GM19351 (cell line): ENCODE results near the gene SMAD1.
"Not testable (repeated sequence)": the region's sequence is repeated elsewhere in the genome, so short reads cannot be mapped to it uniquely, and the experiment has no call there.

ENCODE experiments used
- ATAC-seq: cut with Tn5 transposase; IDR thresholded peaks from one replicate; pipeline ENCODE4 v1.9.1; 2021; ENCODE audit warnings: mild to moderate bottlenecking, moderate library complexity; ENCODE audit not compliant: unreplicated experiment

The SMAD1 gene

DNA sequence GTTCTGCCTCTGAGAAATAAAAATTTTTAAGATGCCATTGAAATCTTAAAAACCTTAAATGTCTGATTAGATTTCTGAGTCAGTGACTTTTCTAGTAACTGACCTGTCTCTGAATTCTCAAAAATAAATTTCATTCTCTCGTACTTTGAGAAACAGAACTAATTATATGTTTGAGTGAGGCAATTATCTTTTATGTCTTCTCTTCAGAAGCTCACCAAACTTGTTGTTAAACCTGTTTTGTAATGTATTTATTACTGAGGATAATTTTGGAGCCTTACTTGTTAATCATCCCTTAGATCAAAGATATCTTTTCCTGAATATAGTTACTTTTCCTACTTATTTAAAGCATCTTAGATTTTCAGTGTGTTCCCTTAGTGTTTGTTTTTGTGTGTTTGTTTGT is 73.0 kb downstream of the SMAD1 start:
- ATAC-seq = no peak

DNA sequence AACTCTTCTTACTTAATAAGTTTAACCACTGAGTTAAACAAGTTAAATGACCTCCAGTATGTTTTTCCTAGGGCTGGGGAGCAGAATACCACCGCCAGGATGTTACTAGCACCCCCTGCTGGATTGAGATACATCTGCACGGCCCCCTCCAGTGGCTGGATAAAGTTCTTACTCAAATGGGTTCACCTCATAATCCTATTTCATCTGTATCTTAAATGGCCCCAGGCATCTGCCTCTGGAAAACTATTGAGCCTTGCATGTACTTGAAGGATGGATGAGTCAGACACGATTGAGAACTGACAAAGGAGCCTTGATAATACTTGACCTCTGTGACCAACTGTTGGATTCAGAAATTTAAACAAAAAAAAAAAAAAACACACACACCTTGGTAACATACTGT is 76.1 kb downstream of the SMAD1 start:
- peak; percentile 92 for ATAC-seq

DNA sequence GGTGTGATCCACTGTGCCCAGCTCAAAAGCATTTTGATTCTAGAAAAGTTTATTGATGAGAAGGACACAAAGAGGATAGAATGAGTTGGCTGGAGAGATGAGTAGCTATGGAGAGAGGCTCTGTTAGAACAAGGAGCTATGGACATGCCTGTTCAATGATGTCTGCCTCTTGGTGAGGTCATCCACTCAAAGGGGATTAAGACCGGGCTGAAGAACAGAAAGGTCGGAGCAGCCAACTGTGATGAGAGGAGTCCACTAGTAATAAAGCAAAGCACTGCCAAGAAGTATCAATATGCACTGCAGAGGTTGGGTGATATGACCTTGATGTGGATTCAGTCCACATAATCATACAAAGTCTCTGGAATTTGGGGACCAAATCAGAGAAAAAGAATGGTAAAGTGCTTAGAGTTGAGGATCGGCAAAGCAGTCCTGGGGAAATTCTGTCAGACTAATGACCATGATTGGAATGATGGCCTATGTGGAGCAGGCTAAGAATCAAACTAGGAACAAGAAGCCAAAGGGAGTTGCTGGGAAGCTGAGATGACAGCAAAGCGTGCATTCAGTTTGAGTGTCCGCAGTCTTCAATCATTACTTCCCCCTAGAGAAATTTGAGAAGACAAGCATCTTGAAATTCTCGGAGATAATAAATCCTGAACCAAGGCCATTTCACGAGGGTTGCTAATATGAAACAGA is 81.8 kb downstream of the SMAD1 start:
- no peak for ATAC-seq

DNA sequence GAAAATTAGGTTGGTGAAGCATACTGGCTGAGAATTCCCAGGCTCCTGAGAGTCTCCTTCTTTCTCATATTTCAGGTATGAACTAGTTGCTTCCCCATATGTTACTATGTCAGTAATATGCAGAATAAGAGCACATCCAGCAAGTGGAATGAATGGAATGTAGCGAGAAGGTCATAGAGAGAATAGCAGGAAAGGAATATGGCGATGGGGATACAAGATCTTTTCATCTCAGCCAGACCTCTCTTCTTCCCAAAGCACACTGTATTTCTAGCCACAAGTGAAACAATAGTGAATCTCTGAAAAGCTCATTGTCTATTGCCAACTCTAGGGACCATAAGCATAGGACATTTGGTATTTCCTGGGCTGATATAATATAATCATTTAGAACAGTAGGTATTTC is 82.9 kb downstream of the SMAD1 start:
- no peak for ATAC-seq

DNA sequence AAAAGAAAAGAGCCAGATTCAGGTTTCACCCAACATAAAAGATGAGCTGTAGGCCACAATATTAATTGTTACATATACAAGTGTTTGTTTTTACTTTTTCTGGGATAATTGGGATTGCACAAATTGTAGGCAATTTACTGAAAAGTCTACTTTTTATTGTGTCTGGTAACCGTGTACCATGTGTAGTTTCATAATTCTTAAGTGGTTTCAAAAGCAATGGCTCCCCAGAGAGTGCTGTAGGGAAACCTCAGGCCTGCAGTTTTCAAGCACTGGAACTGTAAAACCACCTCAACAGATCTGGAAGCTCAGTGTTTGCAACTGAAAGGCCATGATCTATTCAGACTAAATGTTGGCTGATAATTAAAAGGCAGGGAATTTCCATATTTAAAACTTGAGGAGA is 83.7 kb downstream of the SMAD1 start:
- no peak for ATAC-seq

DNA sequence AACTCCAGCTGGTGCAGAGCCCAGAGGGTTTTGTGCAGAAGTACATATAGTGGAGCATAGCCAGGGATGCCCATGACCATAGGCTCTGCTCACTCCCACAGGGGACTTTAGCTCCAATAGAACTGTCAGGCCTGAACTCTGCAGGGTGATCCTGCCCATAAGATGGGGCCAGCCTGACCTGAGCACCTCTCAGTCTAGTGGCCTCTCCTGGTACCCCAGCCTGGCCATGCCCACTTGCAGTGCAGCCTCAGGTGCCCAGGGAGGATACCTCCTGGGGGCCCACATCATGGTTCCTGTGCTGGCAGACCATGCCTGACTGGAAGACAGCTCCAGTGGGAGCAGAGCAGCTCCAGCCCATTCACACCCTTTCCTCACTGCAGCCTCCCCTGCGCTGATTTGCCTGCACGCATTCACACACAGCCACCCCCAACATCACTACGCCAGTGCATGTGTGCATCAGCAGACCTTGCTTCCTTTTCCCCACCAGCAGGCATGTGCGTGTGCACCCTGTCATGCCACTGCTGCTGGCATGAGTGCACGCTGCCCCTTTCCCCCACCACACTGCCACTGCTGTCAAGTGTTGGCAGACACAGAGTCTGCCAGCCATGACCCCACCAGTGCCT is 84.5 kb downstream of the SMAD1 start:
- ATAC-seq = no peak

DNA sequence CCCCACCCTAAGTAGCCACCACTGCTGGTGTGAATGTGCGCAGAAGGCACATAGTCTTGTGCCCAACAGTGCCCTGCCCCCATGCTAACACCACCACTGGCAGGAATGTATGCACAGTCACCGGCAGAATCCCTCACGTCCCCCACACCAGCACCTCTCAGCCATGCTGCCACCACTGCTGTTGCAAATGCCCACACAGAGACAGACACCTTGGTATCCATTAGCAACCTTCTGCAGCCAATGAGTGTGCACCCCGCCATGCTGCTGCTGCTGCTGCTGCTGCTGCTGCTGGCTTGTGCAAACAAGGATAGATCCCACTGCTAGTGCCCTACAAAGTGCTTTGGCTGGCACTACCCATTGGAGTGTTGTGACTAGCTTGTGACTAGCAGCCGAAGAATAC is 85.1 kb downstream of the SMAD1 start:
- ATAC-seq = no peak

DNA sequence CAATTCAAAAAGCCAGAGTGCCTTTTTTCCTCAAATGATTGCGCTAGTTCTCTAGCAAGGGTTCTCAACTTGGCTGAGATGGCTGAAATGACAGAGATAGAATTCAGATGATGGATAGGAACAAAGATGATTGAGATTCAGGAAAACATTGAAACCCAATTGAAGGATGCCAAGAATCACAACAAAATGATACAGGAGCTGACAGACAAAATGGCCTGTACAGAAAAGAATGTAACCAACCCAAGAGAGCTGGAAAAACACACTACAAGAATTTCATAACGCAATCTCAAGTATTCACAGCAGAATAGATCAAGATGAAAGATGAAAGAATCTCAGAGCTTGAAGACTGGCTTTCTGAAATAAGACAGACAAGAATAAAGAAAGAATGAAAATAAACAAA is 85.9 kb downstream of the SMAD1 start:
- ATAC-seq = no peak

DNA sequence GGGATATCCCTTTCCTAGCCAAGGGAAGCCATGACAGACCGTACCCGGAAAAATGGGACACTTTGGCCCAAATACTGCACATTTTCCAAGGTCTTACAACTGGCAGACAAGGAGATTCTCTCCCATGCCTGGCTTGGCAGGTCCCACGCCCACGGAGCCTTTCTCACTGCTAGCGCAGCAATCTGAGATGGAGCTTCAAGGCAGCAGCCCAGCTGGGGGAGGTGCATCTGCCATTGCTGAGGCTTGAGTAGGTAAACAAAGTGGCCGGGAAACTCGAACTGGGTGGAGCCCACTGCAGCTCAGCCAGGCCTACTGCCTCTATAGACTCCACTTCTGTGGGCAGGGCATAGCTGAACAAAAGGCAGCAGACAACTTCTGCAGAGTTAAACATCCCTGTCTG is 92.9 kb downstream of the SMAD1 start:
- not testable (repeated sequence) for ATAC-seq

DNA sequence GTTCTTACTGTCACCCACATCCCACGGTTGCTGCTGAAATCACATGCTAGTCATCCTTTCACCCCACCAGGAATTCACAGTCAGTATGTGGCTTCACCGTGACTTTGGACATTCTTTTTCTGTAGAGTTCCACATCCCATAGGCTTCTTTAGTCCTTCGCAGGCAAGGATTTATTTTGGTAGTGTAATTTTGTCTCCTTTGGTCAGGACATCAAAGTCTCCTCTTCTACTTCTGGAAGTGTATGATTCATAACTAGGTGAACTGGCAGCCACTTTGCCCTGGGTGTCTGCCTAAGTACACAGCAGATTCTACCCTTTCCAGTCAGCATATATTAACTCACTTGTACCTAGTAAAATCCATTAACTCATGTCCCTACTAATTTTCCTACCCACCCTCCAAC is 99.3 kb downstream of the SMAD1 start:
- no peak for ATAC-seq

DNA sequence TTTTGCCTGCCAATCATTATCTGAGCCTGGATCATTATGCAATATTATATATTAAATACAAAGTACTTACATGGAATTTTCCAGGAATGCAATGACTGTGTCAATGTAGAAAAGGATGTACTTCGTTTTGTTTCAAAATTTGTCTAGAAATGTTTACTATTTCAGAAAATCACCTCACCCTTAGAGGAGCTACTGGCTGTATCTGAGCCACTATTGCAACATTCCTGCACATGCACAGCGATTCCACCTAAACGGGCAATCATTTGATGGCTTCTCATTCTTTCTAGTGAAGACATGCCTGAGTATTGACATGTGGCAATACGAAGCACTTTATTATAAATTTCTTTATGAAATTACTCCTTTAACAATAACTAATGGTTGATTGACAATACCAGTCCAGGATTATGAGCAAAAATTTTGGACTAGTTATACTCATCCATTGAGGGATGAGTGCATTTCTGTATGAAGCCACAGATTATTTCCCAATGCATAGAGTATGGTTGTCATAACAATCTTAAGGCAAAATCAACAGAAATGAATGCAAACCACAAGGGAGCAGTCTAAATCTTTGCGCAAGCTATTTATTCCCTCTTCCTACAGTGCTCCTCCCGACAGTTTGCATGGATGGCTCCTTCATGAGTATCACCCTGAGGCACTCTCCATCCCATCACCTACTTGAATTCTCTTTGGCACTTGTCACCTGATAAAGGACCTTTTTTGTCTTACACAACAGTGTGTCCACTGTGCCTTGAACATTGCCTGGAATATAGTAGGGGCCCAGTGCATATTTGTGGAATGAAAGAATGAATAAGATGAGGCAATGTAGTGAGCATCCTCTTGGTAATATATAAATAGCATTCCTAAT is 101.8 kb downstream of the SMAD1 start:
- ATAC-seq = no peak

DNA sequence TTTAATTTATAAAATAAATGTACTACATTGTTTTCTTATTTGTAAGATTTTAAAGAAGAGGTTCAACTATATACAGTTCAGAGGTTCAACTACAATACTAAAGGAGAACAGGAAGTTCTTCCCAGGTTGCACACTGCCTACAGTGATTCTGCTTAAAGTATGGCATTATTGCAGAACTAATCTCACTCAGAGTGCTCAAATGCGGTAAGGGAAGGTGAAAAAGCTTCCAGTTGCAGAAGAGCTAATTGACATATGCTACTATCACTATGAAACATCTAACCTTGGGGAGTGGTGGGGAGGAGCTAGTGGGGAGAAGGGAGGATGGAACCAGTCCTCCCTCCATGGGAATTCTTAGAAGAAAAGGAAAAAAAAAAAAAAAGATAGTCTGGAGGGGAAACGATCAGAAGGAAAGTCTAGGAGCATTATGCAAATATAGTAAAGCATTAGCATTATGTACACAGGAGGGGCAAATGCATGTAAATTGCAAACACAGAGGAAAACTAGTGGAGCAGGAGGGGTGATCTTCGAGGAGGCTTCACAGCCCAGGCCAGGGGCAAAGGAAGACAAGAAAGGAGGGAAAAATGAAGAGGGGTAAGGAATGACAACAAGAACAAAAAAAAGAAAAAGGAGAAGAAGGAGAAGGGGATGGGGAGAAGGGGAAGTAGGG is 105.6 kb downstream of the SMAD1 start:
- ATAC-seq = no peak

DNA sequence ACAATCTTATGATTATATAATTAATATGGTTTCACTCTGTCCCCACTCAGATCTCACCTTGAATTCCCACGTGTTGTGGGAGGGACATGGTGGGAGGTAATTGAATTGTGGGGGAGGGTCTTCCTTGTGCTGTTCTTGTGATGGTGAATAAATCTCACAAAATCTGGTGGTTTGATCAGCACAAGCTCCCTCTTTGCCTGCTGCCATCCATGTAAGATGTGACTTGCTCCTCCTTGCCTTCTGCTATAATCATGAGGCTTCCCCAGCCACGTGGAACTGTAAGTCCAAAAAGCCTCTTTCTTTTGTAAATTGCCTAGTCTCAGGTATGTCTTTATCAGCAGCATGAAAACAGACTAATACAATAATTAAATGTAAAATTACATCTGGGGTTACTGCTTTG is 107.7 kb downstream of the SMAD1 start:
- ATAC-seq = not testable (repeated sequence)

DNA sequence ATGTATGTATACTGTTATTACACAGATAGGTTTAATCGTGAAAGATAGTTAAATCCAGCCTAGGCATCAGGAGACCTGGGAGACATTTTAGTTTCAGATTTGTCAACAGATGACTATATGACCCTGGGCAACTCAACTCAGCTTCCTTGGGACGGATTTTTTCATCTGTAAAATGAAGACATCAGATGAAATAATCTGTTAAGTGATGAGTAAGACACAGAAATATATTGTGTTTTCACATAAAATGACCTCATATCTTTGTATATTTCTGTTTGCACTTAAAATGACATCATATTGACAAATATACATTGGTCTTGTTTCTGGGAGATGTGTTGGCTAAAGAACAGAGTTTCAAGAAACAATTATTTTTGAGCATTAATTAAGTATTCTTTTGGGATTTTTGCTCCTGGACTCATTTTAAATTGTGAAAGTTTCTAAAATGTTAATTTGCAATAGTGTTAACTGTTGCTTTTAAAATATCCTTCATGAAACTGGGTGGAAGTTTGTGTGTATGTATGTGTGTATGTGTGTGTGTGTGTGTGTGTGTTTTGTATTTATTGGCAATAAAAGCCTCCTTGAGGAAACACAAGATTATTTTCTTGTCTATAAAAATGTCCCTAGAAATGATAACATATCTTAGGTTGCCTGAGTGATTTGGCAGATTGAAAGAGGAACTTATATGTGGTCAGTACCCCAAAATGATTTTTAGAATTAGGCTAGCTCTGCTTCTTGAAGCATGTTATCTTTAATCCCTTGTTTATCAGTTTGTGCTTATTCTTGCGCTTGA is 108.5 kb downstream of the SMAD1 start:
- ATAC-seq = no peak

DNA sequence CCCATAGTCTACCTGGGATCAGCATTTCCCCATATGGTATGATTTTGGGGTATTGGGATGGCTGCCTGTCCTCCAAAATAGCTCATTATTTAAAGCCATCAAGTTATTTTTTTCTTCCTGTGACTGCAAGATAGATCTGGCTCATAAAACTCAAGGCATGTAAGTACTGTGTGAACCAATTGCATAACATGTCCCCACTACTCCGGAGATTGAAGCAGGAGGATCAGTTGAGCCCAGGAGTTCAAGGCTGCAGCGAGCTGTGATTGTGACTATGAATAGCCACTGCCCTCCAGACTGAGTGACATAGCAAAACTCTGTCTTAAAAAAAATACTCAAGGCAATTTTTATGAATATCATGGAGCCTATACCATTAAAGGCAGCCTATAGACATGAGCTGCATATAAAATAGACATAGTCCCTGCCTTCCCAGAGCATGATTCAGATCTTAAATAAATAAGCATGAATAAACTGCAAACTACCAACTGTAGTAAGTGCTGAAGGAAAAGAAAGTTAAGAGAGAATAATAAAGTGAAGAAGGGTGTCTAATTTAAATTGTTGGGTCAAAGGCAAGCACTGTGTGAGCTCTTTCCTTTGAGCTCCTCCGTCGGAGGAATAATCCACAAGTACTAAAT is 120.6 kb downstream of the SMAD1 start:
- ATAC-seq = no peak

DNA sequence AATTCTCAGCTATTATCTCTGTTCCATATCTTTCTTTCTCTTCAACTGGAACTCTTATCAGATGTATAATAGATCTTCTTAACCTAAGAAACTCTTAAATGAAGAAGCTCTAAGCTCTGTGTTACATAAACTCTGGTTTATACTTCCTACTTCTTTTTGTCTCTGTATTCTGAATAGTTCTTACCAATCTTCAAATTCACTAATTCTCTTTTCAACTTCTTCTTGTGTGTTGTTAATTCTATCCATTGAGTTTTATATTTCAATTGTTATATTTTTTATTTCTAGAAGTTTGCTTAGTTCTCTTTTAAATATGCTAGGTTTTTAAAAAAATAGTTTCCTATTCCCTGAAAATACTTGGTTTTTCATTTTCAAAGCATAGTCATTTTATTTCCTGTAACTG is 124.3 kb downstream of the SMAD1 start:
- no peak for ATAC-seq
